Measurements from ENCODE around the gene GEMIN5. TPM values are rescaled to one million over a fixed set of nuclear protein-coding genes. Genes with fewer than 3 reads are reported as not detected.

Gene GEMIN5
- total and polyA plus RNA-seq, 2 of the 8 experiments (the other 6 are each of a cell fraction or from before 2014, with no cell fraction given): 12.8 to 47.0 TPM

- Histone ChIP-seq H2BK12ac (ENCODE audit: low read depth, low read length) (no peak overlapping the region), H2BK5ac (ENCODE audit: low read depth, low read length) (no peak overlapping the region), H3K9ac (replicated peaks in 1 of 4; ENCODE audit: extremely low read depth in 1 of 4, low read depth in 3 of 4, low read length in 3 of 4) (no peak overlapping the region), H2AK5ac (ENCODE audit: low read depth, low read length) (no peak overlapping the region), H2AFZ (ENCODE audit: low read length) (no peak overlapping the region), H4K20me1 (replicated peaks in 1 of 2; ENCODE audit: control insufficient read depth in 1 of 2, insufficient read depth in 2 of 2, low read length in 2 of 2) (no peaks in the 10 kb centered on the region), H4K8ac (ENCODE audit: extremely low read depth, insufficient read depth, low read length) (no peak overlapping the region), H3K4ac (replicated peaks; ENCODE audit: insufficient read length, low read depth, low read length) (no peak overlapping the region), H3K23me2 (ENCODE audit: low read depth, low read length) (no peaks in the 10 kb centered on the region), H3K18ac (ENCODE audit: extremely low read depth, low read length) (no peak overlapping the region), H3K27ac (ENCODE audit: low read depth, low read length) (no peak overlapping the region), H3K14ac (ENCODE audit: insufficient read length) (no peak overlapping the region), H4K91ac (replicated peaks; ENCODE audit: insufficient read length, low read length) (no peak overlapping the region), H2BK15ac (ENCODE audit: low read length) (no peak overlapping the region), H3K4me2 (ENCODE audit: insufficient read depth in 1 of 2, low read depth in 2 of 2, low read length in 2 of 2) (no peak overlapping the region), H2BK120ac (replicated peaks; ENCODE audit: low read depth, low read length) (no peak overlapping the region), H3K27me3 (replicated peaks in 1 of 4; ENCODE audit: control insufficient read depth in 3 of 4, extremely low read depth in 1 of 4, insufficient read depth in 3 of 4, low read length in 3 of 4) (no peaks in the 10 kb centered on the region), H3K56ac (replicated peaks; ENCODE audit: insufficient read length, low read depth, low read length) (no peak overlapping the region), H3K36me3 (ENCODE audit: control insufficient read depth in 2 of 4, insufficient read depth in 4 of 4, low read length in 3 of 4) (peaks cover 31 to 84% (median 59%) of the 10 kb centered on the region in 4 experiments), H2BK20ac (ENCODE audit: low read length) (no peak overlapping the region), H4K5ac (ENCODE audit: insufficient read length, low read depth, low read length) (no peak overlapping the region), H3K79me1 (ENCODE audit: low read depth, low read length) (no peaks in the 10 kb centered on the region), H3K9me3 (ENCODE audit: insufficient read depth in 2 of 2, low read depth in 1 of 2, low read length in 1 of 2) (no peaks in the 10 kb centered on the region), H3K4me3 (ENCODE audit: extremely low read depth in 1 of 4, insufficient read depth in 2 of 4, low read depth in 3 of 4, low read length in 4 of 4) (no peak overlapping the region), H3K79me2 (ENCODE audit: control insufficient read depth in 1 of 2, insufficient read depth in 2 of 2, low read length in 2 of 2) (no peaks in the 10 kb centered on the region), H3K4me1 (replicated peaks in 1 of 4; ENCODE audit: control insufficient read depth in 3 of 4, insufficient read depth in 4 of 4, low read length in 3 of 4) (no peaks in the 10 kb centered on the region), H3K23ac (ENCODE audit: insufficient read length) (no peak overlapping the region)
- POLR2A ChIA-PET (ENCODE audit: partially characterized antibody): interaction anchor here (1.0 to 2.2 kb wide), 5 partner anchors 8 to 22 kb away, joined by 3 to 7 read pairs (median 3); no protein-coding TSS in a partner anchor
- DNase-seq (ENCODE audit: low read depth in 1 of 2, low spot score in 2 of 2) (no peak), FAIRE-seq (no peak)
- WGBS, 2 experiments (ENCODE audit: extremely low coverage in 1 of 2, insufficient coverage in 1 of 2, insufficient read length in 1 of 2, insufficient replicate concordance in 2 of 2, low coverage in 1 of 2, low lambda C conversion rate in 2 of 2, missing lambda C conversion rate in 1 of 2): 90% methylated on average over 14 of the region's 14 CpGs; no CpG with 5 or more reads in 1 of the 2 experiments
- TF ChIP-seq NRF1 (IDR thresholded peaks at IDR 0.05; ENCODE audit: low read depth, low read length): no peak
- TF ChIP-seq TEAD4 (IDR thresholded peaks at IDR 0.05; ENCODE audit: low read depth, low read length): no peak
- no peak for TF ChIP-seq MAX (IDR thresholded peaks at IDR 0.05)
- TF ChIP-seq MAFK (IDR thresholded peaks at IDR 0.05; ENCODE audit: low read depth, low read length): no peak
- TF ChIP-seq ZNF274 (IDR thresholded peaks at IDR 0.05; ENCODE audit: borderline replicate concordance, extremely low read depth, low read length): no peak
- TF ChIP-seq TCF12 (IDR thresholded peaks at IDR 0.05; ENCODE audit: low read depth, low read length): no peak
- no peak for TF ChIP-seq JUND (IDR thresholded peaks at IDR 0.05; ENCODE audit: low read length)
- no peak for TF ChIP-seq CREB1 (IDR thresholded peaks at IDR 0.05)
- no peak for TF ChIP-seq ASH2L (IDR thresholded peaks at IDR 0.05; ENCODE audit: low read length)
- no peak for TF ChIP-seq BCL11A (IDR thresholded peaks at IDR 0.05; ENCODE audit: low read depth in 2 of 2, low read length in 2 of 2)
- TF ChIP-seq SIX5 (IDR thresholded peaks at IDR 0.05; ENCODE audit: low read depth, low read length): no peak
- TF ChIP-seq SRF (IDR thresholded peaks at IDR 0.05; ENCODE audit: low read depth, low read length): no peak
- no peak for TF ChIP-seq RXRA (IDR thresholded peaks at IDR 0.05; ENCODE audit: insufficient read depth, low read depth, low read length)
- CTCF ChIA-PET (ENCODE audit: partially characterized antibody): interaction anchor here (0.6 to 1.6 kb wide), 5 partner anchors 19 to 253 kb away, joined by 3 to 5 read pairs (median 3); no protein-coding TSS in a partner anchor
Observed at GRCh38 chr5:154895606-154896561, 42.1 kb downstream of the GEMIN5 start.

Data from H1 (cell line).